DMS79 treated with DMSO at 0.1 percent for 48 hours (cell line): Measurements from ENCODE around the gene HOXD9.

Source experiments
- DNase-seq: peaks from one replicate; lab custom pipeline; 2025; lab: John Stamatoyannopoulos, UW

HOXD9 gene

DNA sequence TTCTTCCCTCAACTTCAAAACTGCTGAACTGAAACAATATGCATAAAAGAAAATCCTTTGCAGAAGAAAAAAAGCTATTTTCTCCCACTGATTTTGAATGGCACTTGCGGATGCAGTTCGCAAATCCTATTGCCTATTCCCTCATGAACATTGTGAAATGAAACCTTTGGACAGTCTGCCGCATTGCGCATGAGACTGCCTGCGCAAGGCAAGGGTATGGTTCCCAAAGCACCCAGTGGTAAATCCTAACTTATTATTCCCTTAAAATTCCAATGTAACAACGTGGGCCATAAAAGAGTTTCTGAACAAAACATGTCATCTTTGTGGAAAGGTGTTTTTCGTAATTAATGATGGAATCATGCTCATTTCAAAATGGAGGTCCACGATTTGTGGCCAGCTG lies 15.4 kb downstream of the HOXD9 start:
- DNase-seq: peak; percentile 27

DNA sequence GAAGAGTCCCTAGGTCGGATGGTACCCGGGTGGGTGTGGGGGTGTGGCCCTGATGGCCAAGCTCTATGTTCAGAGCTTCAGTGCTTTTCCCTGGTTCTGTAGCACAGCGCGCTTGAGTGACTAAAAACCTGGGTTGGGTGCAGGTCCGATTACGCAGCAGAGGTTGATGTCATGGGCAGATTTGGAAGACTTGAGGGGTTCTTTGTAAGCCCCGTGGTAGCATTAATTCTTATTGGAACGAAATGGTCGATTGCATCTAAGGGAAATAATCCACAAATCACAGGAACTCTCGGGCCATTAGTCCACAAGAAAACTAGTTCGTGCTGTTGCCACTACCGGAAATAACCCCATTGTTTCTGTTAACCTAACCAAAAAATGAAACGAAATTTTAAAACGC lies 16.0 kb downstream of the HOXD9 start:
- DNase-seq: peak; percentile 30

DNA sequence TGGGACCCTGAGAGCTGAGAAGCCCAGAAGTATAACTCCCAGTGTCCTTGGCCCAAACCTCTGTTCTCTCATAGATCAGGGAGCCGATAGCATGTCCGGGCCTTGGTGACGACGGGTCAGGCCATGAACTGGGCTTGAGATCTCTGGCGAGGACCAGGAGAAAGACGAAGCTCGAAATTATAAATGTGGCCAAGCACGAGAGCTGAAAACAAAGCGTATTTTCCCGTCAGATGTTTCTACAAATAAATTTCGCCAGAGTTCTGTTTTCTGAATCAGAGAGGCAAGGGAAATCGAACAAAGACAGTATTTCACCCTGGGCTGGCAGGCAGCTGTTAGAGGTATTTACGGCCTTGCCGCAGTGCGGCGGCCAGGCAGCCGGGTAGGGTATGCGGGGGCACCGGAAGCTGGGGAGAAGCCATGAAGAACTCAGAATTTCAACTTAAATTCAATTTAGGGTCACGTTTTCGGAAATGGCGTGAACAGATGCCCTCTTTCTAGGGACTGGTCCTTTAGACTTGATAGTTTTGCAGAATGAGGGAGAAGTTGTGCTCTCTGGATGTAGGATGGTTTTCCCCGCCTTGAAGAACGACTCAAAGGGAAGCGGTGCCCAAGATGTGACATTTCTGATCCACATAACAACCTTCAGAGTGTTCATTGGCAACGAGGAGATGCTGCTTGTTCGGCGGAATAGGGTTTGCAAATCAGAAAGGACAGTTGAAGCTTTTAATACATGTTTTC lies 16.6 kb downstream of the HOXD9 start:
- peak; percentile 30 for DNase-seq

DNA sequence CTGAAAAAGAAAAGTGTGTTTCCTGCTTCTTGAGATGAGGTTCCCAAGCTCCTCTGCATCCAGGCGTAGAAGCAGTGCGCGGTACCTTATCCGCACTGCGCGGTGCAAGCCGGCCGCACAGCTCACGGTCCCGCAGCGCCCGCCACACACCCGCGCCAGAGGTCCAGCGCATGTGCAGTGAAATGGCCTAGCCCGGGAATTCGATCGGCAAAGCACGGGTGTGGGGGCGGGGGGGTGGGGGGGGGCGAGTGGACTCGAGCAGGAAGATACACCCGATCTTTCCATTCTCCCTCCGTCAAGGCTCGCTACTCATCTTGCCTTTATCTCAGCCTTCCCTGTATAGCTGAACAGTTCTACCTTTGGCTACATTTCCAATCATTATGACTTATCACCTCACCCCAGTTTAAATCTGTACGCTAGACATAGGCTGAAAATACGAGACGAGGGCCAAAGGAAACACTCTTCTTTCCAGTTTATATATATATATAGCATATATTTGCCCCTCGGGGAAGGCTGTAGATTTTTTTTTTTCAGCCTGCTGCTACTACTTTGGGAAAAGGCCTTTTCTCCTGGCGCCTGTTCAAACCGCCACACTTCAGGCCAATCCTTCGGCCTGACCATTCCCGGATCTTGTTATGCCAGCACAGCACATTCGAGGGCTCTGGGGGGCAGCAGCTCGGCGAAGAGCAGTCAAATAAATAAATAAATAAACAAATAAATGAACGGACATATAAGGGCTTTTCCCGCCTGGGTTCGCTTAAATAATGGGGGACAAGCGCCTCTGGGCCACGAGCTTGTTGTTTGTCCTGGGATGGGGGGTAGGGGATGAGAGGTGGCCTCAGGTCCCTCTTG lies 17.4 kb downstream of the HOXD9 start:
- peak; percentile 49 for DNase-seq

DNA sequence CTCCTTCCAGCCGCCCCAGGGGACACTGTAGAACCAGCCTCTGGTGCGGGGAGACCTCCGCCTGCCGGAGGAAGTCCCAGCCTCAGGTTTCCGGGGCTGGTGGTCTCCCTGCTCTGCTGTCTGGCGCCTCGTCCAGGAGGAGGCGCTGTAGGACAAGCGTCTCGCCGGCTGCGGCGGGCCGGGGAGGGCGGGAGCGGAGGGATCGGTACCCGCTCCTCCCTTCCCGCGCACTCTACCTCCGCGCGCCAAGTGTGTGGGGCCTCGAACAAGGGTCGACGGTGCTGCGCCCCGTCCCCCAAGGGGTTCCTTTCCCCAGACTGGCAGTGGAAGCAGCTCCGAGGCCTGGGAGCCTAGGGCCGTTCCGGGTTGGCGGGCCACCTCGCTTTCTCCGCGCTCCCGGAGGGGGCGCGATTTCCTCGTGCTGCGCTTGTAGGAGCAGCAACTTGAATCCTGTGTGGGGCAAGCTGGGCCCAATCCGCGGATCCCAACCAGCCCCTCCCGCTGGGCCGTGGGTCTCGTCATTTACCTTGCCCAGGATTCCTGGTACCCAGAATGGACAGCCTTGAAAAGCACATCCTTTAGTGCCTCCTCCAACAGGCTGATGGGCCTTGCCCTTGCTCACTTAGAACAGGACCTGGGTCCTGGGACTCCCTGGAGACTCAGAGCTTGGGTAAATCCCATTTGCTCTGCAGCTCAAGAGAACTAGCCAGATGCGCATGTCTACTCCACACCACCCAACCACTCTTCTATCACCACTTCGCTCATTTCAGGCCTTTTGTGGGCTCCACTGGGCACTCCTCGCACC lies 18.2 kb downstream of the HOXD9 start:
- DNase-seq: no peak

DNA sequence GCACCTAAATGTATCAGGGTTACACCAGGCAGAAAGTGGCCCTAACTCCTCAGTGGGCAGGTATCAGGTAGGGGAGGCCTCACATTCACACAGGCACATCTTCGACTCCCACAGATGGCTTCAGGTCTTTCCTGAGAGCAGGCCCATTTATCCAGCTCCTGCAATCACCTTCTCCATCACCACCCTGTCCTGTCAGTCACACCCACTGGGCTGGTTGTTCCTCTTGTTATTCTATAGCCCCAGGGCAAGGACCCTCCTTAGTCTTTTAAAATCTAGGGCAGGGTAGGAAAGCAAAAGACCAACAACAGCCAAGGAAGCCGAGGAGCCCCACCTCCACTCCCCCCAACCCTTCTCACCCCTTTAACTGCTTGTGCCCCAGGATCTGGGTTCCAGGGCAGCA lies 19.8 kb downstream of the HOXD9 start:
- no peak for DNase-seq

DNA sequence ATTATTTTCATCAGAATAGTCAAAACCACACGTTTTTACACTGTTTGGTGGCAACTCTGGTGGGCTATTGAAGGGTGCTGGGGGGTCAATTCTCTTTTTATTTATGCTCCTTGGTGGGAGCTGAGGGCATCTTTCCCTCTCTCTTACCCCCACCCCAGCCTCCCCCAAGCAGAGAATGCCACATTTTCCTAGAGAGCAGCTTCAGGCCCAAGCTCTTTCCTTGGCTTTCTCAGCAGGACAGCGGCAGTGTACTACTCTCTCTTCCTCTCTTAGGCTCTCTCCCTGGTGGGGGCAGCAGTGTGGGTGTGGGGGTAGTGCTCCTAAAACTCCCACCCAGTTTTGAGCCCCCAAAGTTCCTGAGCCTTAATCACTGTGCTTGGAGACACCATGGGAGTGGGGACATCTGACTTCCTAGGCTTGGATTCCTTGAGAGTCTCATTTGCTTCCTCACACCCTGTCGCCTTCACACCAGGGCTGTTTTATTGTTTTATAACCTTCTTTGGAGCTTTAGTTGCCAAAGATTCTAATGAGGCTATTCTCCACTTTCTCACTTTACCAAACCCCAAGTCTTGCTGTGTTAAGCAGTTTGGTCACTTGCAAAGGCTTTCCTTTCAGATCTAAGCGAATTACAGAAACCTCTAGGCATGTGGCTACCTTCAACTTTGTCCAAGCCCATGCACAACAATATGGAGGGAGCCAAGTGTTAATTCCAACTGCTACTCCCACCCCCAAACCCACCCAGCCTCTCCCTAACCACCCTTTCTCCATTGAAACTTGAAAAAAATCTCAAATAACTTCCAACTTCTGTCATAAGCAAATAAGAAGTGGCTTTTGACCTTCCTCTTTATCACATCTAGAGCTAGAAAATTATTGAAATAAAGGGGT lies 22.8 kb downstream of the HOXD9 start:
- DNase-seq: no peak

DNA sequence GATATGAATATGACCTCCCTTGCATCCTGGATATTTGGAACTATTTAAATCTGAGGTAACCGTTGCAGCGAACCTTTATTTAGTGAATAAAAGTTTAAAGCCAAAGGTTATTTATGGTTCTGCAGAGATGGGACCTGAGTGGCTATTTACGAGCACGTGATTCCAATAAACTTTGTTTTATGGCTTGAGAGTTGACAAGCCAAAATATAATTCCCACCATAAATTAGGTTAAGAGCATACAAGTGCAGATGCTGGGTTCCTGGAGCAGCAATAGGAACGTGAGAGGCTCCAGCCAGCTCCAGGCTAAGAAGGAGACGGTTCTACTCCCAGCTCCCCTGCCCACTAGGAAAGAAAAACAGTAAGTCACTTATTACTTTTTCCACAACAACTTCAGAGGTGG lies 23.6 kb downstream of the HOXD9 start:
- peak; percentile 36 for DNase-seq

DNA sequence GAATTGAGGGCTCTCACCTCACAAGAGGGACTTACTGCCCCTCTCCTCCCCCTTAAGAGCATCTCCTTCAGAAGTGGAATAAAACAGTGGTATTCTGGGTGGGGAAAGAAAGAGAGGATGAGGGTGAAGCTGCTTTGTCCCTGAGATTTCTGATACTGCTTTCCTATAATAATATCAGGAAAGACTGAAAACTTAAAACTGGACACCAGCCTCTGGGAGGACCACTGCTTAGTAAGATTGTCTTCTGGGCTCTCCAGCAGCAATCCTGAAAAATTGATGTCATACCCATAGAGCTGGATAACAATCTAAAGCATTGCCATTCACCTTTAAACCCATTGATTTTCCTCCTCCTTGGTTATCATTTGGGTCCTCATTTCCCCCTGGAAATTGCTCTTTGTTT lies 24.1 kb downstream of the HOXD9 start:
- DNase-seq: no peak

DNA sequence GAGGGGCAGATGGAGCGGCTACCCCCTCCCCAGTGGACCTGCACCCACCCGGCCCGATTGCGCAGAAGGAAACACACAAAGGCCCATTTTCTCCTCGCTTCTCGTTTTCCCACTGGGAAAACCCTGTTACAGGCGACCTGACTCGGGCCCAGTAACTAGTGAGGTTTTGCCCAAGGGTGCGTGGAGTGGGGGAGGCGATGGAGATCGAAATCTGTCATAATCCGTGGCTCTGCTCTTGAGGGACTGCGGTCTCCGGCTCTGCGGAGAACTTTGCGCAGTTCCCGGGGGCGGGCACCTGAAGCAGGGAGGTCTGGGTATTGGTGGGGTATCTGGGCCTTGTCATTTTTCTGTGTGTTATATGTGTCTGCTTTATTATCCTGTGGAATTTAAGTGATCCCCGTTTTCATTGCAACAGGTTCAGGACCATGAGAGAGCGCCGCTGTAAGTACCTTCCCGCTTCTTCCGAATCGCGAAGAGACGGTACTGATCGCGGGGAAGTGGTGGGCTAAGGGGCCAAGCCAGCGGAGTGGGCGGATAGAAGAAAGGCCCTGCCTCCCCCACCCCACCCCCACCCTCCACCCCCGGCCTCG lies 24.8 kb downstream of the HOXD9 start:
- no peak for DNase-seq

DNA sequence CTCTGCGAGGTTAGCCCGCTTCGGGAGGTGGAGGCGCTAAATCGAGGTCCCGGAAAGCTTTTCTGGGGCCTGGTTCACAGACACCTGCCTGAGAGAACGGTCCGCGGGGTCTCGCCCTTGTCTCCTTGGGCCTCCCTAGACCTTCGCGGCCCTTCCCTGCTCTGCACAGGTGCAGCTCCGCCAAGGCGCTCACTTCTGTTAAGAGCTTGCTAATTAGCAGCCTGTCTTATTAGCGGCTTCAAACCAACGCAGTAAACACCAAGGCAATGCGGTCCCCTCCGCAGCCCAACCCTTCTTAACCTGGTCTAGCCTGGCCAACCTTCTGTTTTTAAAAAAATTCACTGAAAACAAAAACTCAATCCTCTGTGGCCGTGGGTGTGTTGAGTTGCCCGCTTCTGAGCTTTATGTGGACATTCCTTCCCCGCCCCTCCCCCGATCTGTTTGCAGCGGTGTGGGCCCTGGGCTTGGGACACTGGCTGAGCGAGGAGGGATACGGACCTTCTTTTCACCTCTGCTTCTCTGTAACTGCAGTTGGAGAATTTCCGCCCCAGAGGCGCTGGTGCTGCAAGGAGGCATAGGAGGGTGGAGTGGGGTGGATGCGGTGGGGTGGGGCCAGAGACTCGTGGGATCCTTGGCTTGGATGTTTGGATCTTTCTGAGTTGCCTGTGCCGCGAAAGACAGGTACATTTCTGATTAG lies 25.4 kb downstream of the HOXD9 start:
- no peak for DNase-seq

DNA sequence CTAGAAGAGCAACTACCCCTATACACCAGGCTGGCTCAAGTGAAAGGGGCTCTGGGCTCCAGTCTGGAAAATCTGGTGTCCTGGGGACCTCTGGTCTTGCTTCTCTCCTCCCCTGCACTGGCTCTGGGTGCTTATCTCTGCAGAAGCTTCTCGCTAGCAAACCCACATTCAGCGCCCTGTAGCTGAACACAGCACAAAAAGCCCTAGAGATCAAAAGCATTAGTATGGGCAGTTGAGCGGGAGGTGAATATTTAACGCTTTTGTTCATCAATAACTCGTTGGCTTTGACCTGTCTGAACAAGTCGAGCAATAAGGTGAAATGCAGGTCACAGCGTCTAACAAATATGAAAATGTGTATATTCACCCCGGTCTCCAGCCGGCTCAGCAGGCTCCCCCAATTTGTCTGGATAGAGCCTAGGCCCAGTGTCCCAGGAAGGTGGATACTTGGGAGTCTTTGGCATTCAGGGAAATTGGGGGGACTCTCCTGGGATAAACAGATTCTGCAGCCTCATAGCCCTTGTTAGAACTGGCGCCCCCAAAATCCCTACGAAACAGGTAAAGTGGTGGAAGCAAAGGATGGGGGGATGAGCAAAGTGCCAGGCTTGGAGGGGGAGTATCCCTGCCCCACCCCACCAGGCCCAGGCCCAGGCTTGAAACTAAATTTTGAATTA lies 26.4 kb downstream of the HOXD9 start:
- DNase-seq: no peak

DNA sequence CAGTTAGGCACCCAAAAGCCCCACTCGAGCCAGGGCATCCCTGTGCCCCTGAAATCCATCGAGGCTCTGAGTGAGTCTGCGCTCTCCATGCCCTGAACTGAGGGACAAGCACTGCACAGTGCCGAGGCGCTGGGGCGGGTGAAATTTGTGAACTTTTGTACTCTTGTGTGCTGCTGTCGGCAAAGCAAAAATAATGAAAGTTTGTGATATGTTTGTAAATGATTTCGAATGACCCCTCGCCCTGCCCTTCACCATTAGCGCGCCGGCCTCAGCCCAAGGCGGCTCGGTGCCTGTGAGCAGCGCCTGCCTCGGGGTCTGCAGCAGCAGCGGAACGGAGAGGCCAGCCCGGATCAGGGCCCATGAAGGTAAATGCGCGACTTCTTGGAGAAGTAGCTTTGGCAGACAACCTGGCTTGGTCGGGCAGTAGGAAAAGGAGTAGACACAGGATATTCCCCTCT lies 27.0 kb downstream of the HOXD9 start:
- DNase-seq: no peak

DNA sequence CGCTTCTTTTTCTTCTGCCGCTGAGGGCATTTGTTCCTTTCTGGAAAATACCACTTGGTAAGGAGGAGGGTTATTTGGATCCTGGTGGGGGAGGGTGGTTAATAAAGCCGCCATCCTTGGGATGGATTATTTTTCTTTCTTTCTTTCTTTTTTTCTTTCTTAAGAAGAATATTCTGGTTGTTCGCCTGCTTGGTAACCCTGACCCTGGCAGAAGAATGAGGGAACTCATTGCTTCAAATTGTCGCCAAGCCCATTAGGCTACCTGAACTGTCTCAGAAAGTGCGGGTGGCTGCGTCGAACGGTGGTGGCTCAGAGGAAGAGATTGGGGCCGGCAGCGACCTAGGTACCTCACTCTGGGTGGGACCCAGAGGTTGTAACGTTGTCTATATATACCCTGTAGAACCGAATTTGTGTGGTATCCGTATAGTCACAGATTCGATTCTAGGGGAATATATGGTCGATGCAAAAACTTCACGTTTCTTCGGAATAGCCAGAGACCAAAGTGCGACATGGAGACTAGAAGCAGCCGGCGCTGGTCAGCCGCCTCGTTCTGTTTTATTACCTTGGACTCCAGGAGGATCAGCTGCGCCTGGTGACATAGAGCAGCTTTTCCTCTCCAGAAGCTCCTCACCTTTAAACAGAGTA lies 27.5 kb downstream of the HOXD9 start:
- DNase-seq: no peak

DNA sequence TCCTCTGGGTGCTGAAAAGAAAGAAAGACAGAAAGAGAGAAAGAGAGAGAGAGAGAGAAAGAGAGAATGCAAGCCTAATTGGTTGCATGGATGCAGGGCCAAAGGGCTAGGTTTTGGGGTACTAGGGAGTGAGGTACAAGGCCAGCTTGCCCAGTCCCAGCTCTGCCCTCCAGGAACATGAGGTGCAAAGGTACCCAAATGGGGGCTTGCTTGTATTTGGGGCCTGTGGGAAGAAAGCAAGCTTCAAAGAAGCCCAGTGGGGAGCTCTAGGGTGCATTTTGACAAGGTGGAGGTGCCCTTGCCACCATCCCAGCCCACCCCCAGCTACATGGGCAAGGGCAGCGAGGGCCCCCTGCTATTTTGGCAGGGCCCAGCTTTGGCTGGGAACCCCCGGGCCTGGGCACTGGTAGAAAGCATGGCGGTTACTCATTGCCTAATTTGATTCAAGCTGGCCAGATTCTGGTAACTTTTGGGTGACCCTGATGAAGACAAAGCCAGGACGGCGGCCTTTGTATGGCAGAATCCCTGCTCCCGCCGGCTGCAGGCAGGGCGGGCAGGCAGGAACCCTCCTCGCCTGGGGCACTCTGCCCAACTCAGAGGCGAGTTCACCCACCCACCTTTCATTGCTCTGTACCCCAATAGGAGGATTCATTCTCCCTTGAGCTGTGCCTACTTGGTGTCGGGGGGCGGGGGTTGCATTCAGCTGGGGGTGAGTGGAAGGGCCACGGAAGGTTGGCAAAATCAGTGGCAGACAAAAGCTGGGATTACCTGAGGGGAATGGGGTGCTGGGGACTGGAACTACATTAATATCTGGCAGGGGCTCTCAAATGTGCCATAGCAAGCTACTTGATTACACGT lies 28.3 kb downstream of the HOXD9 start:
- no peak for DNase-seq

DNA sequence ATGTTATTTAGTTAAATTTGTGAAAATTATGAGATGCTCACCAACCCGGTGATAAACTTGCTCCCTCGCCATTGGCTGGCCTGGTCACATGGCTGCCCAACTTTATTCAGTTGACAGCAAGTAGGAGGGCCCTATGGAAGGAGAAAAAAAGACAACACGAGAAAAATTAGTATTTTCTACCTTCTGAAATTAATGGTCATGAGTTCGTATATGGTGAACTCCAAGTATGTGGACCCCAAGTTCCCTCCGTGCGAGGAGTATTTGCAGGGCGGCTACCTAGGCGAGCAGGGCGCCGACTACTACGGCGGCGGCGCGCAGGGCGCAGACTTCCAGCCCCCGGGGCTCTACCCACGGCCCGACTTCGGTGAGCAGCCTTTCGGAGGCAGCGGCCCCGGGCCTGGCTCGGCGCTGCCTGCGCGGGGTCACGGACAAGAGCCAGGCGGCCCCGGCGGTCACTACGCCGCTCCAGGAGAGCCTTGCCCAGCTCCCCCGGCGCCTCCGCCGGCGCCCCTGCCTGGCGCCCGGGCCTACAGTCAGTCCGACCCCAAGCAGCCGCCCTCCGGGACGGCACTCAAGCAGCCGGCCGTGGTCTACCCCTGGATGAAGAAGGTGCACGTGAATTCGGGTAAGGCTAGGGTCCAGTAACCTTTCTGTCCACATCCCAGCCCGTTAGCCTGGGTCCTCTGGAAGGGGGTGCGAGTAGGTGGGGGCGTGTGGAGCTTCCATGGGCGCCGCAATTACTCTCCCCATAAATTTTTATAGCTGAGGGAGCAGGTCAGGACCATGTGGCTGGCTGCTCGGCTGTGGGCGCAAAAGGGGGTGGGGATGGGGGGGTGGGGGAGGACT lies 29.1 kb downstream of the HOXD9 start, which contains the start of gene HOXD4:
Gene HOXD4, plus strand, starts transcription at position 109 of the 846 bp plus-strand sequence. Its CDS starts 84 bp downstream, at position 193.
- DNase-seq: no peak
